Activated CD4-positive, alpha-beta T cell treated with anti-CD3 and anti-CD28 coated beads for 36 hours (primary cell): Measurements from ENCODE around the gene CHRM5. TPM values are rescaled to one million over a fixed set of nuclear protein-coding genes. Genes with fewer than 3 reads are reported as not detected.

ENCODE experiments used
- total RNA-seq, 2 experiments: library from RNA; stranded (reverse); gene quantifications; one replicate each; pipeline ENCODE4 v1.2.3, GENCODE V29; 2021

Gene CHRM5
- total RNA-seq, 2 experiments from 2014 or later = not detected

Other genes with a start within 250 kb of the CHRM5 start
- 10 to 100 TPM; 10.5 to 10.7 TPM for gene AVEN, start 70.7 kb downstream of the CHRM5 start, total RNA-seq
- gene EMC7, start 133.4 kb downstream of the CHRM5 start, total RNA-seq = 10 to 100 TPM; 46.7 to 48.5 TPM
- gene PGBD4, start 133.6 kb downstream of the CHRM5 start, total RNA-seq = 1 to 10 TPM; 2.3 to 2.4 TPM
- gene KATNBL1, start 241.6 kb downstream of the CHRM5 start, total RNA-seq = 10 to 100 TPM; 45.0 to 47.5 TPM